WTC11 (cell line): ENCODE data around the gene COQ9.
"Not testable (repeated sequence)": the region's sequence is repeated elsewhere in the genome, so short reads cannot be mapped to it uniquely, and the experiment has no call there.

Experiments used
- CREB1 ChIP-seq: sonication (generic); formaldehyde crosslinking; IDR thresholded peaks from 2 replicates; pipeline ENCODE4 v1.8.0; 2023; ENCODE audit warnings: mild to moderate bottlenecking, missing genetic modification reagents
- KAT7 ChIP-seq: sonication (generic); formaldehyde crosslinking; IDR thresholded peaks from 2 replicates; pipeline ENCODE4 v1.8.1; 2023; ENCODE audit warnings: missing genetic modification reagents, mild to moderate bottlenecking, borderline replicate concordance
- TF ChIP-seq, protein P1 (sequence below): fragments of 200-600 bp; IDR thresholded peaks from 2 replicates; pipeline ENCODE4 v1.8.0; 2022; ENCODE audit warnings: antibody characterized with exemption

DNA sequence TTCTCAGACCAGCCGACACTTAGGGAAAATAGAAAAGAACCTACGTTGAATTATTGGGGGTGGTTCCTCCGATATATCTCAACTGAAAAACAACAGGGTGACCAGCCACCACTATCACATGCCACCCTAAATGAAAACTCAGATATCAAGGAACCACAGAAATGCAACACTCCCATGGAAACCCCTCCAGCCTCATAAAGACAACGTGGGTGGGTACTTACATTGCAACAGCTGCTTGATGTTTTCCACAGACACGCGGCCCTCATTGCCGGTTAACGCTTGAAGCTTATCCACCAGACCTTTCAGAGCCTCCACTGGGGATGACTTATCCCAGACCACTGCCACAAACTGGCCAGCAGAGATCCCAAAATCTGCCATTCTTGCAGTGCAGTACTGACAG, 6.7 kb upstream of the COQ9 start:
- TF ChIP-seq KAT7, CREB1 (CRISPR knock-in tag): not testable (repeated sequence)
- TF ChIP-seq, protein P1, sequence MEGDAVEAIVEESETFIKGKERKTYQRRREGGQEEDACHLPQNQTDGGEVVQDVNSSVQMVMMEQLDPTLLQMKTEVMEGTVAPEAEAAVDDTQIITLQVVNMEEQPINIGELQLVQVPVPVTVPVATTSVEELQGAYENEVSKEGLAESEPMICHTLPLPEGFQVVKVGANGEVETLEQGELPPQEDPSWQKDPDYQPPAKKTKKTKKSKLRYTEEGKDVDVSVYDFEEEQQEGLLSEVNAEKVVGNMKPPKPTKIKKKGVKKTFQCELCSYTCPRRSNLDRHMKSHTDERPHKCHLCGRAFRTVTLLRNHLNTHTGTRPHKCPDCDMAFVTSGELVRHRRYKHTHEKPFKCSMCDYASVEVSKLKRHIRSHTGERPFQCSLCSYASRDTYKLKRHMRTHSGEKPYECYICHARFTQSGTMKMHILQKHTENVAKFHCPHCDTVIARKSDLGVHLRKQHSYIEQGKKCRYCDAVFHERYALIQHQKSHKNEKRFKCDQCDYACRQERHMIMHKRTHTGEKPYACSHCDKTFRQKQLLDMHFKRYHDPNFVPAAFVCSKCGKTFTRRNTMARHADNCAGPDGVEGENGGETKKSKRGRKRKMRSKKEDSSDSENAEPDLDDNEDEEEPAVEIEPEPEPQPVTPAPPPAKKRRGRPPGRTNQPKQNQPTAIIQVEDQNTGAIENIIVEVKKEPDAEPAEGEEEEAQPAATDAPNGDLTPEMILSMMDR = not testable (repeated sequence)
